PC-3 (cell line): ENCODE data around the gene NTPCR. TPM values are rescaled to one million over a fixed set of nuclear protein-coding genes. Genes with fewer than 3 reads are reported as not detected.

Source experiments
- ATAC-seq: fragments of 200-7000 bp; cut with Tn5 transposase; 2 replicates; pipeline ENCODE4 v1.9.1; 2020; ENCODE audit warnings: mild to moderate bottlenecking, moderate library complexity
- BruUV-seq: library from RNA; stranded (reverse); fragments of 400-500 nt; replicated peaks from 2 replicates; lab custom pipeline; 2021; lab: Mats Ljungman, UMichigan
- CTCF ChIA-PET: fragments of 300-600 bp; sonication (Branson Sonifier 250); formaldehyde crosslinking; loops from one replicate; lab custom pipeline; 2022; ENCODE audit warnings: antibody characterized with exemption; lab: Charles Lee
- POLR2A ChIA-PET: fragments of 300-600 bp; sonication (Branson Sonifier 250); formaldehyde crosslinking; loops from one replicate; lab custom pipeline; 2022; ENCODE audit warnings: antibody characterized with exemption; ENCODE audit not compliant: unreplicated experiment; lab: Charles Lee
- DNase-seq: peaks from one replicate; pipeline ENCODE4 v3.0.0-alpha.2; 2015
- H2AFZ ChIP-seq: fragments of 300-600 bp; sonication (generic); 2 replicates; pipeline ENCODE4 v1.6.0; 2016; ENCODE audit warnings: antibody characterized with exemption, low read length
- H3F3A ChIP-seq: fragments of 300-600 bp; sonication (generic); one replicate; pipeline ENCODE4 v1.6.0; 2017; ENCODE audit warnings: antibody characterized with exemption, low read length, control low read depth, mild to moderate bottlenecking; ENCODE audit not compliant: unreplicated experiment
- H3K27ac ChIP-seq: fragments of 300-600 bp; sonication (generic); 2 replicates; pipeline ENCODE4 v1.5.1; 2016; ENCODE audit warnings: mild to moderate bottlenecking, low read length
- H3K27me3 ChIP-seq: fragments of 300-600 bp; sonication (generic); 2 replicates; pipeline ENCODE4 v1.6.1; 2016; ENCODE audit warnings: low read length, mixed read lengths
- H3K36me3 ChIP-seq: fragments of 300-600 bp; sonication (generic); 2 replicates; pipeline ENCODE4 v1.6.1; 2016; ENCODE audit warnings: low read depth, mixed run types, low read length, mixed read lengths
- H3K4me1 ChIP-seq: fragments of 300-600 bp; sonication (generic); 2 replicates; pipeline ENCODE4 v1.5.1; 2016; ENCODE audit warnings: low read length; ENCODE audit not compliant: insufficient read depth
- H3K4me2 ChIP-seq: fragments of 300-600 bp; sonication (generic); 2 replicates; pipeline ENCODE4 v1.6.0; 2016; ENCODE audit warnings: low read length
- H3K4me3 ChIP-seq: fragments of 300-600 bp; sonication (generic); 2 replicates; pipeline ENCODE4 v1.5.1; 2016; ENCODE audit warnings: mild to moderate bottlenecking, low read length, mixed read lengths
- H3K79me2 ChIP-seq: fragments of 300-600 bp; sonication (generic); 2 replicates; pipeline ENCODE4 v1.6.1; 2017; ENCODE audit warnings: low read length, mixed read lengths
- H3K9ac ChIP-seq: fragments of 300-600 bp; sonication (generic); 2 replicates; pipeline ENCODE4 v1.6.0; 2016; ENCODE audit warnings: mild to moderate bottlenecking, low read length
- H3K9me2 ChIP-seq: fragments of 300-600 bp; sonication (generic); replicated peaks from 2 replicates; pipeline ENCODE4 v1.6.1; 2016; ENCODE audit warnings: mixed run types, low read length, mixed read lengths
- H3K9me3 ChIP-seq: fragments of 300-600 bp; sonication (generic); 2 replicates; pipeline ENCODE4 v1.6.1; 2016; ENCODE audit warnings: low read length, mixed read lengths
- H4K20me1 ChIP-seq: fragments of 300-600 bp; sonication (generic); 2 replicates; pipeline ENCODE4 v1.6.1; 2016; ENCODE audit warnings: low read length, mixed read lengths
- CTCF ChIP-seq: fragments of 300-600 bp; sonication (generic); conservative IDR thresholded peaks from 2 replicates; pipeline ENCODE4 v1.5.1; 2017; ENCODE audit warnings: antibody characterized with exemption, low read depth, mild to moderate bottlenecking, low read length
- EZH2 ChIP-seq: fragments of 300-600 bp; sonication (generic); IDR thresholded peaks from one replicate; pipeline ENCODE4 v1.6.1; 2017; ENCODE audit warnings: antibody characterized with exemption, mild to moderate bottlenecking, low read length; ENCODE audit not compliant: unreplicated experiment
- EZH2phosphoT487 ChIP-seq: fragments of 300-600 bp; sonication (generic); IDR thresholded peaks from 2 replicates; pipeline ENCODE4 v1.6.1; 2018; ENCODE audit warnings: mild to moderate bottlenecking, antibody characterized with exemption, low read length, borderline replicate concordance
- intact Hi-C: fragments of 100-400 bp; cut with micrococcal nuclease; formaldehyde crosslinking; loops from 2 replicates; pipeline ENCODE4 v1.9.0; 2023
- total RNA-seq: library from RNA; depleted of rRNA; stranded (reverse); fragments of >200 nt; gene quantifications from 2 replicates; pipeline ENCODE4 v1.2.3, GENCODE V29; 2014

NTPCR gene
- total RNA-seq, 1 experiment from 2014 or later = 43.1 TPM

- no peak overlapping the region for H3K4me2 ChIP-seq
- BruUV-seq = no TSS peak
- H3K36me3 ChIP-seq = no peaks in the 10 kb centered on the region
- CTCF ChIA-PET = no interaction called here
- no peaks in the 10 kb centered on the region for H3K79me2 ChIP-seq
- no peak overlapping the region for H3K27ac ChIP-seq
- TF ChIP-seq EZH2 = no peak
- no peak for TF ChIP-seq CTCF
- TF ChIP-seq EZH2phosphoT487 = no peak
- POLR2A ChIA-PET = interaction anchor here (0.6 kb wide), 1 partner anchor 503 kb away, joined by 4 read pairs; no protein-coding TSS in a partner anchor
- peak; percentile 100 for ATAC-seq
- no peak overlapping the region for H3K4me3 ChIP-seq
- no peaks in the 10 kb centered on the region for H4K20me1 ChIP-seq
- peak; percentile 85 for DNase-seq
- no peak overlapping the region for H3K9ac ChIP-seq
- H3K9me2 ChIP-seq = no peaks in the 10 kb centered on the region
- intact Hi-C loops = no loop called here
- no peaks in the 10 kb centered on the region for H3K27me3 ChIP-seq
- H2AFZ ChIP-seq = no peak overlapping the region
- H3F3A ChIP-seq = no peaks in the 10 kb centered on the region
- no peaks in the 10 kb centered on the region for H3K9me3 ChIP-seq
- peaks cover 11% of the 10 kb centered on the region for H3K4me1 ChIP-seq
Observed at GRCh38 chr1:232904566-232904965, 45.8 kb upstream of the NTPCR start.

GRCh38 chr1:232905331-232906034 lies 44.9 kb upstream of the NTPCR start:
- no peaks in the 10 kb centered on the region for H3K9me3 ChIP-seq
- peak; percentile 24 for DNase-seq

More at GRCh38 chr1:232905331-232906034, 44.9 kb upstream of the NTPCR start:
- H3K9me2 ChIP-seq = no peaks in the 10 kb centered on the region
- ATAC-seq = no peak
- no peak overlapping the region for H3K4me2 ChIP-seq
- TF ChIP-seq EZH2 (no peak), CTCF (no peak), EZH2phosphoT487 (no peak)
- no peaks in the 10 kb centered on the region for H3K79me2 ChIP-seq
- ChIA-PET CTCF (no interaction called here), POLR2A (no interaction called here)
- no peak overlapping the region for H3K9ac ChIP-seq
- no peaks in the 10 kb centered on the region for H3K27me3 ChIP-seq
- H4K20me1 ChIP-seq = no peaks in the 10 kb centered on the region
- no peaks in the 10 kb centered on the region for H3F3A ChIP-seq
- no peak overlapping the region for H2AFZ ChIP-seq
- no peaks in the 10 kb centered on the region for H3K36me3 ChIP-seq
- no peak overlapping the region for H3K4me3 ChIP-seq
- no TSS peak for BruUV-seq
- H3K27ac ChIP-seq = no peak overlapping the region
- H3K4me1 ChIP-seq = peaks cover 11% of the 10 kb centered on the region
- intact Hi-C loops = no loop called here
